Duodenal mucosa (tissue), 2 donors: ENCODE results near the gene FAM168A.

Experiments used
- H3K27ac ChIP-seq: one replicate; pipeline ENCODE4 v1.7.0; 2013; ENCODE audit warnings: low read depth, low read length
- H3K27me3 ChIP-seq, 2 donors: one replicate each; pipeline ENCODE4 v1.7.0; 2013; ENCODE audit warnings: low read length in 2 of 2, control low read depth in 1 of 2; ENCODE audit not compliant: insufficient read depth in 2 of 2, control insufficient read depth in 1 of 2
- H3K36me3 ChIP-seq, 2 donors: one replicate each; pipeline ENCODE4 v1.7.0; 2013; ENCODE audit warnings: low read length in 2 of 2, control low read depth in 1 of 2; ENCODE audit not compliant: insufficient read depth in 2 of 2, control insufficient read depth in 1 of 2
- H3K4me1 ChIP-seq, 2 donors: one replicate each; pipeline ENCODE4 v1.7.0; 2013; ENCODE audit warnings: low read length in 2 of 2, control low read depth in 1 of 2; ENCODE audit not compliant: insufficient read depth in 2 of 2, control insufficient read depth in 1 of 2
- H3K4me3 ChIP-seq, 2 donors: one replicate each; pipeline ENCODE4 v1.7.0; 2013; ENCODE audit warnings: low read length in 2 of 2, low read depth in 1 of 2
- H3K9ac ChIP-seq, 2 donors: one replicate each; pipeline ENCODE4 v1.7.0; 2013; ENCODE audit warnings: low read length in 2 of 2, low read depth in 1 of 2
- H3K9me3 ChIP-seq, 2 donors: one replicate each; pipeline ENCODE4 v1.7.0; 2013; ENCODE audit warnings: low read length in 2 of 2, control low read depth in 1 of 2; ENCODE audit not compliant: control insufficient read depth in 1 of 2

The FAM168A gene

GRCh38 chr11:73633999-73634398, 36.1 kb upstream of the FAM168A start:
- Histone ChIP-seq H3K27me3 (no peaks in the 10 kb centered on the region), H3K4me3 (no peak overlapping the region), H3K4me1 (no peaks in the 10 kb centered on the region), H3K9me3 (no peaks in the 10 kb centered on the region), H3K27ac (no peak overlapping the region), H3K36me3 (no peaks in the 10 kb centered on the region), H3K9ac (no peak overlapping the region)

- Histone ChIP-seq H3K4me3 (no peak overlapping the region), H3K27ac (no peak overlapping the region), H3K27me3 (no peaks in the 10 kb centered on the region), H3K4me1 (no peaks in the 10 kb centered on the region), H3K9ac (no peak overlapping the region), H3K9me3 (no peaks in the 10 kb centered on the region), H3K36me3 (no peaks in the 10 kb centered on the region)
These were observed 35.1 kb upstream of the FAM168A start for GRCh38 chr11:73632996-73633395.

DNA sequence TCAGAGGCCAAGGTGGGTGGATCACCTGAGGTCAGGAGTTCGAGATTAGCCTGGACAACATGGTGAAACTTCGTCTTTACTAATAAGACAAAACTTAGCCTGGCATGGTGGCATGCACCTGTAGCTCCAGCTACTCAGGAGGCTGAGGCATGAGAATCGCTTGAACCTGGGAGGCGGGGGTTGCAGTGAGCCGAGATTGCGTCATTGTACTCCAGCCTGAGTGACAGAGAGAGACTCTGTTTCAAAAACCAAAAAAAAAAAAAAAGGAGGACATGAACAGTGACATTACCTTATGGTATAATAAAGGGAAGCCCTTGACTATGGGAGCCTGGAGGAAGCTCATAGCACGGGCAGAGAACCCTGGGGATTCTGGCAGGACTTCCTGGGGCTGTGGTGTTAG, 32.0 kb upstream of the FAM168A start:
- H3K9me3 ChIP-seq = no peaks in the 10 kb centered on the region
- H3K36me3 ChIP-seq = no peaks in the 10 kb centered on the region
- H3K9ac ChIP-seq = no peak overlapping the region
- H3K4me1 ChIP-seq = no peaks in the 10 kb centered on the region
- no peak overlapping the region for H3K27ac ChIP-seq
- peaks cover 0 to 2% of the 10 kb centered on the region in 2 donors for H3K27me3 ChIP-seq
- H3K4me3 ChIP-seq = no peak overlapping the region

GRCh38 chr11:73625696-73626318, 27.9 kb upstream of the FAM168A start:
- Histone ChIP-seq H3K9ac (no peak overlapping the region), H3K27ac (no peak overlapping the region), H3K4me1 (no peaks in the 10 kb centered on the region), H3K36me3 (no peaks in the 10 kb centered on the region), H3K27me3 (peaks cover 4 to 6% of the 10 kb centered on the region in 2 donors), H3K4me3 (no peak overlapping the region), H3K9me3 (no peaks in the 10 kb centered on the region)

DNA sequence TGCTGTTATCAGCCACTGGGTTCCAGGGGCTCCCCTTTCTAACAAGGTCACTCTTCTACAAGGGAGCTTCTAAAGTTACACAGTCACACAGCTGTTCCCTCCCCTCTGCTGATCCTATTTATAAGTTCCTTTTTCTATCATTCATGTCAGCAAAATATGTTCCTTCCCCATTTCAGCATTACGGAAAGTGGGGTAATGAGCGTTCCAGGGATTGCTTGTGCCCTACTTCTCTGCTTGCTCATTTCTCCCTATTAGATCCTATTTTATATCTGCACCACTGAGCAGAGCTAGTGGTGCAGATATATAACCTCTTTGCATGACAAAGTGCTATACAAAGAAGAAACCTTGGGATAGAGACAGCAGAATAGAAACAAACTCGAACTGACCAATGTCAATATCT, 25.8 kb upstream of the FAM168A start:
- Histone ChIP-seq H3K9me3 (no peaks in the 10 kb centered on the region), H3K27ac (no peak overlapping the region), H3K27me3 (peaks cover 4 to 6% of the 10 kb centered on the region in 2 donors), H3K4me3 (no peak overlapping the region), H3K36me3 (no peaks in the 10 kb centered on the region), H3K9ac (no peak overlapping the region), H3K4me1 (no peaks in the 10 kb centered on the region)

DNA sequence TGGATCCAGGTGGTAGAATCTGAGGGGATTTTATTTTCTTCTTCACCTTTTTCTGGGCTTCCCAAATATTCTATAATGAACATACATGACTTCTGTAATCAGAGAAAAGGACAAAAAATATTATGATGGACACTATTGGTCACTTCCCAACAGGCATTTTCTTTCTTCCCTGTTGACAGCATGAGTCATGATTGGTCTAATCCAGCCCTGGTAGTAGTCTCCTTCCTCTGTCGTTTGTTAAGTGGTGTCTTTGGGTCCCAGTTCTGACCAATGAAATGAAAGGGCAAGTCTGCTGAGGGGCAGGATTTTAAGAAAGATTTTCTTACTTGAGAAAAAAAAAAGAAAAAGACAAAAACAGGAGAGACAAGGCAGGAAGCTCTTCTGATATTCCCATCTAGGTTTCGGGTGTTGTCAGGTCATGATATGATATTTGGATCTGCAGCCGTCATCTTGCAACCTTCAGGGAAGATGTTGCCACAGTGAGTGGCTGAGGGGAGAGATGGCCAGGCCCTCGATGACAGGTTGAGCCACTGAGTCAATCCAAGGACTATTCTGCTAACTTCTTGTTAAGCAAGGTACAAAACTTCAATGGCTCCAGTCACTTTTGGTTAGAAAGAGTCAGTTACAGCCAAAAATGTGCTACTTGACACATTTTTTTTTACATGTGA, 25.1 kb upstream of the FAM168A start:
- Histone ChIP-seq H3K27me3 (peaks cover 4 to 6% of the 10 kb centered on the region in 2 donors), H3K4me3 (no peak overlapping the region), H3K4me1 (no peaks in the 10 kb centered on the region), H3K9ac (no peak overlapping the region), H3K9me3 (no peaks in the 10 kb centered on the region), H3K36me3 (no peaks in the 10 kb centered on the region), H3K27ac (no peak overlapping the region)

GRCh38 chr11:73614591-73614990, 16.7 kb upstream of the FAM168A start:
- no peaks in the 10 kb centered on the region for H3K4me1 ChIP-seq
- no peaks in the 10 kb centered on the region for H3K9me3 ChIP-seq
- H3K27me3 ChIP-seq = no peaks in the 10 kb centered on the region
- no peak overlapping the region for H3K4me3 ChIP-seq
- no peaks in the 10 kb centered on the region for H3K36me3 ChIP-seq
- H3K27ac ChIP-seq = no peak overlapping the region
- H3K9ac ChIP-seq = no peak overlapping the region

GRCh38 chr11:73612601-73613140, 14.8 kb upstream of the FAM168A start:
- no peaks in the 10 kb centered on the region for H3K36me3 ChIP-seq
- no peaks in the 10 kb centered on the region for H3K9me3 ChIP-seq
- no peak overlapping the region for H3K4me3 ChIP-seq
- H3K4me1 ChIP-seq = no peaks in the 10 kb centered on the region
- no peak overlapping the region for H3K9ac ChIP-seq
- no peaks in the 10 kb centered on the region for H3K27me3 ChIP-seq
- H3K27ac ChIP-seq = no peak overlapping the region

- Histone ChIP-seq H3K27me3 (no peaks in the 10 kb centered on the region), H3K9me3 (no peaks in the 10 kb centered on the region), H3K9ac (peak overlapping the region; percentile 64 to 86), H3K27ac (peak overlapping the region; percentile 72), H3K4me3 (peak overlapping the region; percentile 90 to 98), H3K36me3 (no peaks in the 10 kb centered on the region), H3K4me1 (peaks cover 10 to 11% of the 10 kb centered on the region in 2 donors)
These were observed 937 bp upstream of the FAM168A start for GRCh38 chr11:73598719-73599379.

- H3K36me3 ChIP-seq = no peaks in the 10 kb centered on the region
- peak overlapping the region; percentile 90 to 98 for H3K4me3 ChIP-seq
- peak overlapping the region; percentile 54 to 72 for H3K9ac ChIP-seq
- no peaks in the 10 kb centered on the region for H3K27me3 ChIP-seq
- H3K4me1 ChIP-seq = peaks cover 11 to 15% of the 10 kb centered on the region in 2 donors
- H3K27ac ChIP-seq = no peak overlapping the region
- H3K9me3 ChIP-seq = no peaks in the 10 kb centered on the region
These were observed 466 bp downstream of the FAM168A start for GRCh38 chr11:73597336-73597955.
